Activated naive CD4-positive, alpha-beta T cell treated with anti-CD3 and anti-CD28 coated beads, Interleukin-2, amount 10 ng/mL, durations not matched to agents 7 days and 5 days (primary cell): ENCODE measurements around the gene SENP6.
"Not testable (repeated sequence)": the region's sequence is repeated elsewhere in the genome, so short reads cannot be mapped to it uniquely, and the experiment has no call there.

Source experiments
- CTCF ChIA-PET: fragments of 350-600 bp; sonication (Branson Sonifier 250); formaldehyde crosslinking; loops from one replicate; lab custom pipeline; 2021; ENCODE audit warnings: antibody characterized with exemption; lab: Charles Lee
- DNase-seq: peaks from one replicate; pipeline ENCODE4 v3.0.0-alpha.2; 2020
- H3K27ac Mint-ChIP-seq: one replicate; pipeline ENCODE4 v1.8.0; 2021; ENCODE audit warnings: mild to moderate bottlenecking, moderate library complexity, mixed read lengths
- H3K27me3 Mint-ChIP-seq: one replicate; pipeline ENCODE4 v1.8.0; 2021; ENCODE audit warnings: mild to moderate bottlenecking, mixed read lengths
- H3K36me3 Mint-ChIP-seq: one replicate; pipeline ENCODE4 v1.8.0; 2021; ENCODE audit warnings: mixed read lengths
- H3K4me1 Mint-ChIP-seq: one replicate; pipeline ENCODE4 v1.8.0; 2021; ENCODE audit warnings: mixed read lengths
- H3K4me3 Mint-ChIP-seq: one replicate; pipeline ENCODE4 v1.8.0; 2021; ENCODE audit warnings: mild to moderate bottlenecking, moderate library complexity, mixed read lengths
- H3K9me3 Mint-ChIP-seq: one replicate; pipeline ENCODE4 v1.8.0; 2021; ENCODE audit warnings: mixed read lengths

Gene SENP6

GRCh38 chr6:75618437-75618836 is 16.8 kb downstream of the SENP6 start:
- CTCF ChIA-PET: no interaction called here
- Mint-ChIP-seq H3K4me3 (no peak overlapping the region), H3K9me3 (no peaks in the 10 kb centered on the region), H3K27me3 (no peaks in the 10 kb centered on the region), H3K36me3 (peaks cover 18% of the 10 kb centered on the region), H3K4me1 (peaks cover 19% of the 10 kb centered on the region), H3K27ac (no peak overlapping the region)
- DNase-seq: no peak

GRCh38 chr6:75619230-75619899 is 17.7 kb downstream of the SENP6 start:
- no peak for DNase-seq
- H3K27ac Mint-ChIP-seq: no peak overlapping the region
- H3K4me1 Mint-ChIP-seq: peaks cover 14% of the 10 kb centered on the region
- H3K27me3 Mint-ChIP-seq: no peaks in the 10 kb centered on the region
- CTCF ChIA-PET: no interaction called here
- no peak overlapping the region for H3K4me3 Mint-ChIP-seq
- H3K9me3 Mint-ChIP-seq: no peaks in the 10 kb centered on the region
- H3K36me3 Mint-ChIP-seq: peaks cover 20% of the 10 kb centered on the region

GRCh38 chr6:75620381-75621304 is 19.0 kb downstream of the SENP6 start:
- H3K27me3 Mint-ChIP-seq: no peaks in the 10 kb centered on the region
- H3K4me3 Mint-ChIP-seq: no peak overlapping the region
- peaks cover 14% of the 10 kb centered on the region for H3K4me1 Mint-ChIP-seq
- no peak overlapping the region for H3K27ac Mint-ChIP-seq
- no peaks in the 10 kb centered on the region for H3K9me3 Mint-ChIP-seq
- H3K36me3 Mint-ChIP-seq: peaks cover 22% of the 10 kb centered on the region
- no peak for DNase-seq
- CTCF ChIA-PET: no interaction called here

DNA sequence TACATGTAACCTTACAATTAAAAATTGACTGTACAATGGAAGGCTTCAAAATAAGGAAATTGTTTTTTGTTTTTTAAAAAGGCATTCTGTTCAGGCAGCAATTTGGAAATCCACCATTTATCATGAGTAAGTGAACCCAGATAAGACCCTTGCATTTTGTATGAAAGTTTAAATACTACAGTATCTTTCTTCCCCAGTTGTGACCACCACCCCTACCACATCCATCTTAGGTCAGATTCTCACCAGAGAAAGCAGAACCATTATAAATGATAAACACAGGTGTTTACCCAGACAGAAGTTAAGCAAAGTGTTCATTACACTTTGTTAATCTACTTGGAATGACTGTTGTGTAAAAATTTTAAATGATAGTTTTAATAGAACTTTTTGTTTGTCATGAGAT is 20.2 kb downstream of the SENP6 start:
- CTCF ChIA-PET: no interaction called here
- Mint-ChIP-seq H3K27ac (no peak overlapping the region), H3K27me3 (no peaks in the 10 kb centered on the region), H3K4me3 (no peak overlapping the region), H3K36me3 (peaks cover 22% of the 10 kb centered on the region), H3K9me3 (no peaks in the 10 kb centered on the region), H3K4me1 (peaks cover 10% of the 10 kb centered on the region)
- no peak for DNase-seq

GRCh38 chr6:75623491-75623890 is 21.8 kb downstream of the SENP6 start:
- H3K27me3 Mint-ChIP-seq: no peaks in the 10 kb centered on the region
- H3K27ac Mint-ChIP-seq: no peak overlapping the region
- CTCF ChIA-PET: no interaction called here
- DNase-seq: no peak
- H3K4me1 Mint-ChIP-seq: peaks cover 7% of the 10 kb centered on the region
- H3K9me3 Mint-ChIP-seq: no peaks in the 10 kb centered on the region
- no peak overlapping the region for H3K4me3 Mint-ChIP-seq
- H3K36me3 Mint-ChIP-seq: peaks cover 21% of the 10 kb centered on the region

DNA sequence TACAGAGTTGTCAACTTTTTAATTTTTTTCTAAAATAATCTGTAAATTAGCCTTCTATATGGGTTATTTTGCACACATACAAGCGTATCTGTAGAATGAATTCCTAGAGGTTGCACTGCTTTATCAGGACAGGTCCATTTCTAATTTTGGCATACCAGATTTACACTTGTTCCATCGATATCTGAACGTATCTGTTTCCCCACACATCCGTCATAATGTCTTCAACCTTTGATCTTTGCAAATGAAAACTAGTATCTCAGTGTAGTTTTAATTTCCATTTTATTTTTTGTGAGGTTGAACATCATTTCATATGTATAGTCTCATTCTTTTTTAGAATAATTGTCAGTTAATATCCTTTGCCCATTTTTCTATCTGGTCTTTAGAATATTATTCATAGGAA is 22.7 kb downstream of the SENP6 start:
- H3K36me3 Mint-ChIP-seq: peaks cover 17% of the 10 kb centered on the region
- no peaks in the 10 kb centered on the region for H3K9me3 Mint-ChIP-seq
- H3K27me3 Mint-ChIP-seq: no peaks in the 10 kb centered on the region
- no peak overlapping the region for H3K4me3 Mint-ChIP-seq
- H3K27ac Mint-ChIP-seq: no peak overlapping the region
- CTCF ChIA-PET: no interaction called here
- peaks cover 7% of the 10 kb centered on the region for H3K4me1 Mint-ChIP-seq
- DNase-seq: no peak

DNA sequence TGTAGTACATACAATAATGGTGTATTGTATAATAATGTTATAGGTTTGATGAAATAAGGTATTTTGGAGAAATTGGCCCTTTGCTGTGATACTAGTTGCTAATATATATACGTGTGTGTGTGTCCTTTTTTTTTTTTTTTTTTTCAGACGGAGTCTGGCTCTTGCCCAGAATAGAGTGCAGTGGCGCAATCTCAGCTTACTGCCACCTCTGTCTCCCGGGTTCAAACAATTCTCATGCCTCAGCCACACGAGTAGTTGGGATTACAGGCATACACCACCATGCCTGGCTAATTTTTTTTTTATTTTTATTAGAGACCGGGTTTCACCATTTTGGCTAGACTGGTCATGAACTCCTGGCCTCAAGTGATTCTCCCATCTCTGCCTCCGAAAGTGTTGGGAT is 23.3 kb downstream of the SENP6 start:
- Mint-ChIP-seq H3K27ac (no peak overlapping the region), H3K4me3 (no peak overlapping the region), H3K9me3 (no peaks in the 10 kb centered on the region), H3K27me3 (no peaks in the 10 kb centered on the region), H3K36me3 (peaks cover 17% of the 10 kb centered on the region), H3K4me1 (peaks cover 7% of the 10 kb centered on the region)
- DNase-seq: no peak
- CTCF ChIA-PET: no interaction called here

DNA sequence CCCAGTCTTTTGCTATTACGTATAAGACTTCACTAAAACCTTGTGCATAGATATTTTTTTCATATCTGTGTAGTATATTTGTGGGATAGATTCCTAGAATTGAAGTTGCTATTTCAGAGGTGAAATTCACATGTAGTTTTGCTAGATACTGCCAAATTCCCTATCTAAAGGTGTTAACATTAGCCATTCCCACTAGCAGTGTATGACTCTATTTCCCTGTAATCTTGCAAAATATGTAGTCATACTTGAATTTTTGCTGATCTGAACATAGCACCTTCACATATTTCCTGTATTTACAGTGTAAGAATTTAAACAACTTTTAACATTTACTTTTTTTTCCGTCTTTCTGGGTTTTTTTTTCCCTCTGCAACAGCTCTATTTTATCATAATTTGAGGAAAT is 24.9 kb downstream of the SENP6 start:
- Mint-ChIP-seq H3K9me3 (no peaks in the 10 kb centered on the region), H3K4me1 (no peaks in the 10 kb centered on the region), H3K36me3 (peaks cover 17% of the 10 kb centered on the region), H3K4me3 (no peak overlapping the region), H3K27ac (no peak overlapping the region), H3K27me3 (no peaks in the 10 kb centered on the region)
- CTCF ChIA-PET: interaction anchor here (1.0 kb wide), 1 partner anchor 13 kb away, joined by 3 read pairs; no protein-coding TSS in a partner anchor
- no peak for DNase-seq

DNA sequence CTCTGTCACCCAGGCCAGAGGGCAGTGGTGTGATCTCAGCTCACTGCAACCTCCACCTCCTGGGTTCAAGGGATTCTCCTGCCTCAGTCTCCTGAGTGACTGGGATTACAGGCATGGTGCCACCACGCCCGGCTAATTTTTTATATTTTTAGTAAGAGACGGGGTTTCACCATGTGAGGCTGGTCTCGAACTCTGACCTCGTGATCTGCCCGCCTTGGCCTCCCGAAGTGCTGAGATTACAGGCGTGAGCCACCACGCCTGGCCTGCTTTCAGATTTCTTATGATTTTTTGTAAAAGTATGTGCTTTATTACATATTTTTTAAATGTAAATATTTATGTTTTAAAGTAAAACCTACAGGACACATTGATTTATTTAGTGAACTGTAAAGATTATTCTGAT is 26.0 kb downstream of the SENP6 start:
- CTCF ChIA-PET, H3K4me1 Mint-ChIP-seq, H3K27me3 Mint-ChIP-seq, H3K9me3 Mint-ChIP-seq, DNase-seq, H3K27ac Mint-ChIP-seq, H3K4me3 Mint-ChIP-seq: not testable (repeated sequence)
- H3K36me3 Mint-ChIP-seq: peaks cover 22% of the 10 kb centered on the region

DNA sequence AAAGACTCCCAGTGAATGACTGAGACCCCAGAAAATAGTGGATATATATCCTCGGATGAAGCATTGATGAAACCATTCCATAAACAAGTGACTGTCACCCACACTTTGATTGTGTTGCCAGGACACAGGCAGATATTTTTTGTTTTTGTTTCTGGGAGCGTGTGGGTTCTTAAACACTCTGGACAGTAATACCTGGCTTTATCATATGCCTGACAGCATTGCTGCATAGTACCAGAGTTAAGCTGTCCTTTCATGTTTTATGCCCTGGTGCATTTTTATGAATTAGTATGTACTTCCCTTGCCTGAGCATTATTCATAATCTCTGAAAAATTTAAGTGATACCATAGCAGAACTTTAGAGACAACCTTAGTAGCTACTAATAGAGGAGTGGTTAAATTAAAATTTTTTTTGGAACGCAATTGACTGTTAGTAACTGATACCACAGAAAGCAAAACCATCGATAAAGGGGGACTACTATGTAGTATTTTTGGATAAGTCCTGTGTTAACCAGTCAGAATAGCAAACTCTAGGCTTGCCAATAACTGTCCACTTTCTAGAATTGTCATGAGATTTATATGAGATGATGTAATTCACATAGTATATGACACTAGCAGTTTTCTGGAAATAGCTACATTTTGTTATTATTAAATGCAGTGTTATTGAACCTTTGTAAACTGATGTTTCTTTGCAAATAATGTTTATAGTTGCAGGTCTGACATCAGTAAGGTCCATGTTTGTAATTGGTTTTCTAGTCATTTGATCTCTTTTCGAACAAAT is 30.4 kb downstream of the SENP6 start:
- Mint-ChIP-seq H3K4me3 (no peak overlapping the region), H3K36me3 (peaks cover 24% of the 10 kb centered on the region), H3K27ac (no peak overlapping the region), H3K9me3 (no peaks in the 10 kb centered on the region), H3K4me1 (no peaks in the 10 kb centered on the region), H3K27me3 (no peaks in the 10 kb centered on the region)
- DNase-seq: no peak
- CTCF ChIA-PET: no interaction called here

DNA sequence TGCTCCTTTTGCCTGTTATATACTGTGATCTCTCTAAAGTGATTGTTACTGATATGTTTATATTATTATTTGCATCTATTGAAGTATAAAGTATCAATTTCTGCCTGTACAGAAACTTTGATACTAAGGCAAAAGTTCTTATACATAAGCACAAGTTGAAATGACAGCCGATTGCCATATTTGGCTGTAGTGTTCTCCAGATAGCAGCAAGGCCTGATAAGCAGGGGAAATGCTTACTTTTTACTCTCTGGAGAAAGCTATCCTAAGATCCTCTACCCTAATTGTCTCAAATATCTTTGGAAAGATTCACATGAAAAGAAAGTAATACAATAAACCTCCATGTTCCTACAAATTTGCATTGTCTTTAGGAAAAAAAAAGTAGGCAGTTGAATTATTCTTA is 31.4 kb downstream of the SENP6 start:
- peaks cover 25% of the 10 kb centered on the region for H3K36me3 Mint-ChIP-seq
- no peaks in the 10 kb centered on the region for H3K4me1 Mint-ChIP-seq
- no peaks in the 10 kb centered on the region for H3K9me3 Mint-ChIP-seq
- H3K4me3 Mint-ChIP-seq: no peak overlapping the region
- H3K27me3 Mint-ChIP-seq: no peaks in the 10 kb centered on the region
- CTCF ChIA-PET: no interaction called here
- no peak for DNase-seq
- no peak overlapping the region for H3K27ac Mint-ChIP-seq

DNA sequence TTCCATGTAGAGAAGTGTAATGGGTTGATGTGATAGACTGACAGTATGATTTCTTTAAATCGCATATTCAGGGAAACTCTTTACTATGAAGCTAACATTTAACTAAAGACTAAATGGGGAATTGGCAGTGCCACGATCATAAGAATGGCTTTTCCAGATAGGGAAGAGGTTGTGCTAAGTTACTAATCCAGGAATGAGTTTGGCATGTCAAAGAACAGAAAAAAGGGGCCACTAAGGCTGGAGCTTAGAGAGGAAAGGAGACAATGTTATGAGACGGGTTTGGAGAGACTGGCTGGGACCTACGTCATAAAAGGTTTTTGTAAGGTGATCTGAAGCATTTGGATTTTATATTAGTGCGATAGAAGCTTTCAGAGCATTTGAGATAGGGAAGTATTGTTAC is 40.6 kb downstream of the SENP6 start:
- CTCF ChIA-PET: interaction anchor here (0.6 kb wide), 1 partner anchor 72 kb away, joined by 6 read pairs; no protein-coding TSS in a partner anchor

GRCh38 chr6:75643173-75643572 is 41.5 kb downstream of the SENP6 start:
- no peaks in the 10 kb centered on the region for H3K27me3 Mint-ChIP-seq
- no peak overlapping the region for H3K27ac Mint-ChIP-seq
- CTCF ChIA-PET: no interaction called here
- H3K4me1 Mint-ChIP-seq: no peaks in the 10 kb centered on the region
- H3K4me3 Mint-ChIP-seq: no peak overlapping the region
- no peaks in the 10 kb centered on the region for H3K9me3 Mint-ChIP-seq
- no peak for DNase-seq
- H3K36me3 Mint-ChIP-seq: peaks cover 38% of the 10 kb centered on the region

More for the DNA sequence above, 40.6 kb downstream of the SENP6 start:
- Mint-ChIP-seq H3K27ac (no peak overlapping the region), H3K27me3 (no peaks in the 10 kb centered on the region), H3K9me3 (no peaks in the 10 kb centered on the region), H3K4me1 (no peaks in the 10 kb centered on the region), H3K4me3 (no peak overlapping the region), H3K36me3 (peaks cover 39% of the 10 kb centered on the region)
- DNase-seq: no peak

GRCh38 chr6:75656479-75656878 is 54.8 kb downstream of the SENP6 start:
- Mint-ChIP-seq H3K27ac (no peak overlapping the region), H3K27me3 (no peaks in the 10 kb centered on the region), H3K4me1 (no peaks in the 10 kb centered on the region), H3K9me3 (no peaks in the 10 kb centered on the region), H3K36me3 (peaks cover 41% of the 10 kb centered on the region), H3K4me3 (no peak overlapping the region)
- DNase-seq: no peak
- CTCF ChIA-PET: no interaction called here
